ENCODE measurements around the gene NCBP2.

The NCBP2 gene

DNA sequence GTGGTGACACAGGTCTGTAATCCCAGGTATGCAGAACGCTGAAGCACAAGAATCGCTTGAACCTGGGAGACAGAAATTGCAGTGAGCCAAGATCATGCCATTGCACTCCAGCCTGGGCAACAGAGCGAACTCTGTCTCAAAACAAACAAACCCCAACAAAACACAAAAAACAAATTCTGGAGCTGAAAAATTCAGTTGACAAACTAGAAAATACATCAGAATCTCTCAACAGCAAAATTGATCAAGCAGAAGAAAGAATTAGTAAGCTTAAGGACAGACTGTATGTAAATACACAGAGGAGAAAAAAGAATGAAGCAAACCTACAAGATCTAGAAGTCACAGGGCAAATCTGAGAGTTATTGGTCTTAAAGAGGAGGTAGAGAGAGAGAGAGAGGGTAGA lies 25.3 kb downstream of the NCBP2 start:
- Histone ChIP-seq H3K9me2 (replicated peaks; ENCODE audit: insufficient read depth, low read length) (no peaks in the 10 kb centered on the region), H3K36me3 (ENCODE audit: low read length) (no peaks in the 10 kb centered on the region)

DNA sequence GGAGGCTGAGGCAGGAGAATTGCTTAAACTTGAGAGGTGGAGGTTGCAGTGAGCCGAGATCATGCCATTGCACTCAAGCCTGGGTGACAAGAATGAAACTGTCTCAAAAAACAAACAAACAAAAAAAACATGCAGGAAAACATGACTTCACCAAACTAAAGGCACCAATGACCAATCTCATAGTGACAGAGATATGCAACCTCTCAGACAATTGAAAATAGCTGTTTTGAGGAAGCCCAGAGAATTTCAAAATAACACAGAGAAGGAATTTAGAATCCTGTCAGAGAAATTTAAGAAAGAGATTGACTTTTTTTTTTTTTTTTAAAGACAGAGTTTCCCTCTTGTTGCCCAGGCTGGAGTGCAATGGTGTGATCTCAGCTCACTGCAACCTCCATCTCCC lies 26.1 kb downstream of the NCBP2 start:
- H2AFZ ChIP-seq (ENCODE audit: low read depth, low read length, severe bottlenecking): no peak overlapping the region
- no peaks in the 10 kb centered on the region for H3F3A ChIP-seq (ENCODE audit: insufficient read depth)
- no peaks in the 10 kb centered on the region for H3K36me3 ChIP-seq (ENCODE audit: low read length)
- H3K79me2 ChIP-seq (ENCODE audit: insufficient read depth, low read length): no peaks in the 10 kb centered on the region
- H3K9me3 ChIP-seq (ENCODE audit: insufficient read depth, low read length): no peaks in the 10 kb centered on the region
- H3K4me2 ChIP-seq (ENCODE audit: low read depth, low read length, poor library complexity, severe bottlenecking): no peak overlapping the region
- TF ChIP-seq CTCF (IDR thresholded peaks at IDR 0.05; ENCODE audit: insufficient read depth, low read length, poor library complexity, severe bottlenecking) (no peak), EZH2phosphoT487 (conservative IDR thresholded peaks at IDR 0.05; ENCODE audit: low read length) (no peak)
- no peaks in the 10 kb centered on the region for H3K27me3 ChIP-seq (ENCODE audit: low read length)
- H3K9ac ChIP-seq (ENCODE audit: low read length): no peak overlapping the region
- H3K9me2 ChIP-seq (replicated peaks; ENCODE audit: insufficient read depth, low read length): no peaks in the 10 kb centered on the region
- no peak overlapping the region for H3K4me3 ChIP-seq (ENCODE audit: insufficient read depth, low read length, poor library complexity, severe bottlenecking)
- H3K27ac ChIP-seq (ENCODE audit: low read depth, low read length): no peak overlapping the region
- no peaks in the 10 kb centered on the region for H4K20me1 ChIP-seq (ENCODE audit: low read depth, low read length)

More for the DNA sequence above, 25.3 kb downstream of the NCBP2 start:
- Histone ChIP-seq H3K9ac (ENCODE audit: low read length) (no peak overlapping the region), H3K4me2 (ENCODE audit: low read depth, low read length, poor library complexity, severe bottlenecking) (no peak overlapping the region), H3K9me3 (ENCODE audit: insufficient read depth, low read length) (no peaks in the 10 kb centered on the region), H3K27me3 (ENCODE audit: low read length) (no peaks in the 10 kb centered on the region), H3K4me3 (ENCODE audit: insufficient read depth, low read length, poor library complexity, severe bottlenecking) (no peak overlapping the region), H3F3A (ENCODE audit: insufficient read depth) (no peaks in the 10 kb centered on the region), H3K27ac (ENCODE audit: low read depth, low read length) (no peak overlapping the region), H3K79me2 (ENCODE audit: insufficient read depth, low read length) (no peaks in the 10 kb centered on the region), H4K20me1 (ENCODE audit: low read depth, low read length) (no peaks in the 10 kb centered on the region), H2AFZ (ENCODE audit: low read depth, low read length, severe bottlenecking) (no peak overlapping the region)
- no peak for TF ChIP-seq CTCF (IDR thresholded peaks at IDR 0.05; ENCODE audit: insufficient read depth, low read length, poor library complexity, severe bottlenecking)
- TF ChIP-seq EZH2phosphoT487 (conservative IDR thresholded peaks at IDR 0.05; ENCODE audit: low read length): no peak

DNA sequence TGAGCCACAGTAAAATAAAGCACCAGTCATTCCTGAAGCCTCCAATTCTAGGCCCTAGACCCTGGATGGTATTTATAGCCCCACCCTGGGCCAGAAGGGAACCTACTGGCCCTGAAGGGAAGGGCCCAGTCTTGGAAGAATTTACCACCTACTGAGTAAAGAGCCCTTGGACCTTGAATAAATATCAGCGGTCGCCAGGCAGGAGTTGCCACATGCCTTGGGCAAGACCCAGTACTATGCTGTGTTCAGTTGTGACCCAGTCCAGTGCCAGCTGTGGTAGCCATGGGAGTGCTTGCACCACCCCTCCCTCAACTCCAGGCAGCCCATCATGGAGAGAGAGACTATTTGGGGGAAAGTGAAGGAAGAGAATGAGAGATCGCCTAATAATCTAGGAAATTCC lies 27.0 kb downstream of the NCBP2 start:
- H3F3A ChIP-seq (ENCODE audit: insufficient read depth): no peaks in the 10 kb centered on the region
- H3K79me2 ChIP-seq (ENCODE audit: insufficient read depth, low read length): no peaks in the 10 kb centered on the region
- no peaks in the 10 kb centered on the region for H4K20me1 ChIP-seq (ENCODE audit: low read depth, low read length)
- no peaks in the 10 kb centered on the region for H3K9me3 ChIP-seq (ENCODE audit: insufficient read depth, low read length)
- no peak overlapping the region for H3K4me2 ChIP-seq (ENCODE audit: low read depth, low read length, poor library complexity, severe bottlenecking)
- H3K36me3 ChIP-seq (ENCODE audit: low read length): no peaks in the 10 kb centered on the region
- no peak overlapping the region for H3K27ac ChIP-seq (ENCODE audit: low read depth, low read length)
- H3K9ac ChIP-seq (ENCODE audit: low read length): no peak overlapping the region
- no peak overlapping the region for H3K4me3 ChIP-seq (ENCODE audit: insufficient read depth, low read length, poor library complexity, severe bottlenecking)
- no peaks in the 10 kb centered on the region for H3K27me3 ChIP-seq (ENCODE audit: low read length)
- no peak for TF ChIP-seq EZH2phosphoT487 (conservative IDR thresholded peaks at IDR 0.05; ENCODE audit: low read length)
- no peak for TF ChIP-seq CTCF (IDR thresholded peaks at IDR 0.05; ENCODE audit: insufficient read depth, low read length, poor library complexity, severe bottlenecking)
- no peak overlapping the region for H2AFZ ChIP-seq (ENCODE audit: low read depth, low read length, severe bottlenecking)
- H3K9me2 ChIP-seq (replicated peaks; ENCODE audit: insufficient read depth, low read length): no peaks in the 10 kb centered on the region

Measured in SU-DHL-6 (cell line).